Muscle of back (tissue), 11 donors: ENCODE results near the gene UBR1. TPM values are rescaled to one million over a fixed set of nuclear protein-coding genes. Genes with fewer than 3 reads are reported as not detected.
A peak's percentile ranks its signal among the peaks of the same experiment; 100 is the strongest.
"Not testable (repeated sequence)": the region's sequence is repeated elsewhere in the genome, so short reads cannot be mapped to it uniquely, and the experiment has no call there.

Source experiments
- DNase-seq, 3 donors: peaks; one replicate each; pipeline versions ENCODE4 v3.0.0 to v3.0.0-alpha.2; 2013
- polyA plus RNA-seq, 10 donors: library from polyadenylated mRNA; unstranded; fragments of 120-200 nt; gene quantifications; one replicate each; pipeline ENCODE4 v1.2.1, GENCODE V29; 2013; ENCODE audit not compliant: insufficient read length in 10 of 10

The UBR1 gene
- polyA plus RNA-seq, 10 donors, result 14.7 to 32.6 (median 21.2) TPM

GRCh38 chr15:42979113-42979512 lies 126.7 kb downstream of the UBR1 start:
- not testable (repeated sequence) for DNase-seq

DNA sequence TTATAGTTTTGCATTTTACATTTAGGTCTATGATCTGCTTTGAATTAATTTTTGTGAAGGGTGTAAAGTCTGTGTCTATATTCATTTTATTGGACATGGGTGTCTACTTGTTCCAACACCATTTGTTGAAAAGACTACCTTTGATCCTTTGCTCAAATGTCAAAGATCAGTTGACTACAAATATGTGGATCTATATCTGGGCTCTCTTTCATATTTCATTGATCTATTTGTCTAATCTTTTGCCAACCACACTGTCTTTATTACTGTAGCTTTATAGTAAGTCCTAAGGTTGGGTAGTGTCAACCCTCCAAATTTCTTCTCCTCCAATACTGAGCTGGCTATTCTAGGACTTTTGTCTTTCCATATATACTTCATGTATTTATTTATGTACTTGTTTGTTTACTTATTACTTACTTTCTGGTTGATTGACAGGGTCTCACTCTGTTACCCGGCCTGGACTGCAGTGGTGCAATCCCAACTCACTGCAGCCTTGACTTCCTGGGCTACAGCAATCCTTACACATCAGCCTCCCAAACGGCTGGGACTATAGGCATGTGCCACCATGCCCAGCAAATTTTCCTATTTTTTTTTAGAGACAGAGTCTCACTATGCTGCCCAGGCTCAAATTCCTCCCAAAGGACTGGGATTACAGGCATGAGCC lies 131.5 kb downstream of the UBR1 start:
- no peak for DNase-seq

DNA sequence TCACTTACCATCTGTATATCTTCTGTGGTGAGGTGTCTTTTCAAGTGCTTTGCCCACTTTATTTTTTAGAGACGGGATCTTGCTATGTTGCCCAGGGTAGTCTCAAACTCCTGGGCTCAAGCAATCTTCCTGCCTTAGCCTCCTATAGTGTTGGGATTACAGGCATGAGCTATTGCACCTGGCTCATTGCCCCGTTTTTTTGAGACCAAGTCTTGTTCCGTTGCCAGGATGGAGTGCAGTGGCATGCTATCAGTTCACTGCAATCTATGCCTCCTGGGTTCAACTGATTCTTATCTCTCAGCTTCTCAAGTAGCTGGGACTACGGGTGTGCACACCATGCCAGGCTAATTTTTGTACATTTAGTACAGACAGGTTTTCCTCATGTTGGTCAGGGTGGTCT lies 132.7 kb downstream of the UBR1 start:
- no peak for DNase-seq

DNA sequence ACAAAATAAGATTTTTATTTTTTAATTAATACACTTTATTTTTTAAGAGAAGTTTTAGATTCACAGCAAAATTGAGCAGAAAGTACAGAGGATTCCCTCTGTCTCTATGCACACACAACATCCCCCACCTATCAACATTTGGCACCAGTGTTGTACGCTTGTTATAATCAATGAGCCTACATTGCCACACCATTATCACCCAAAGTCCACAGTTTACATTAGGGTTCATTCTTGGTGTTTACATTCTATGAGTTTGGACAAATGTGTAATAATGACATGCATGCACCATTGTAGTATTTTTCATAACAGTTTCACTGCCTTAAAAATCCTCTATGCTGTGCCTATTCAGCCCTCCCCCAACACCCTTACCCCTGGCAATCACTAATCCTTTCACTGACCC lies 134.0 kb downstream of the UBR1 start:
- no peak for DNase-seq

GRCh38 chr15:42964476-42964875 lies 141.4 kb downstream of the UBR1 start:
- DNase-seq, result no peak

DNA sequence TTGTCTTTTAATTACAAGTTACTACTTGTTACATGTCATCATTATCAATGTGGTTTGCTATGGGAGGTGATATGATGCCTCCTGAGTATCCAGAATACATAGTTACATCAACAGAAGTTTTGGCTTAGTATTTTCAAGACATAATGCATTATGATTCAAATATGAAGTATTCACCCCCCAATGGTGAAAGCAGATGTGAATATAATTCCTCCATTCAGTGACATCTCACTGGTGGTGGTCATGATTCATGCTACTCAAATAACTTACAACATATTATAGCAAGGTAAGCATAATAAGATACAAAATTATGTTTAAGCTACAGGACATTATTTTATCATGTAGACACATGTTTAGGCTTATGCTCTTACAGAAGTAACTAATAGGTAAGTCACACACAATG lies 150.3 kb downstream of the UBR1 start:
- peak in 1 of 3 donors; percentile 55 for DNase-seq

DNA sequence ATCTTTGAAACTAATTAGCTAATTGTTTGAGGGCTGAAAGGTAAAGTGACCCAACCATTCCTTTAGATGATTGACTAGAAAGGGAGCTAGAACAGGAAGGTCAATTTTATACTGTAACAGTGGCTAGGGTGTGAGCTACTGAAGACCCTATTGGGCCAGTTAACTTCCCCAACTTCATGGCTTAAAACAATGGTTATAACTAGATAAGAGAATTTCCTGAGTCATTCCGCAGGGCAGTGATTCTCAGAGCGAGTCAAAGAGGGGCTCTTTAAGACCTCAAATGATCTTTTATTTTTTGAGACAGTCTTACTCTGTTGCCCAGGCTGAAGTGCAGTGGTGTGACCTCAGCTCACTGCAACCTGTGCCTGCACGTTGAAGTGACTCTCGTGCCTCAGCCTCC lies 151.5 kb downstream of the UBR1 start:
- DNase-seq, result no peak

- DNase-seq, result not testable (repeated sequence)
Measured at GRCh38 chr15:42948898-42949297, 156.9 kb downstream of the UBR1 start.

DNA sequence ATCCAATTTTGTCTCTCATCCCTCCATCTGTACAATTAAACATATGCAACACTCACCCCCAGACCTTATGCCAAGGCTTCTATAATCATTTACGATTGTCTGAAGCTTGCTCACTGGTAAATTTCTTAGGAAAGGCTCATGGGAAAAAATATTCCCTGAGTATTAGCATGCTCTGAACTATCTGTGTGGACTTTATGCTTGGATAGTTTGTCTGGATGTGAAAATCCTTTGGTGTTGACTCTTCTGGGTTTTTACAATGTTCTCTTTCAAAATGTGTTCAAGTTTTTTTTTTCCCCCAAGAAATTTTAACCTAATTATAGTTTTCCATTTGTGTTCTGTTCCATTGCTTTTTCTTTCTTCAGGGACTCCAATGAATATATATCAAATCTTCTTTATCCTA lies 165.3 kb downstream of the UBR1 start:
- no peak for DNase-seq

DNA sequence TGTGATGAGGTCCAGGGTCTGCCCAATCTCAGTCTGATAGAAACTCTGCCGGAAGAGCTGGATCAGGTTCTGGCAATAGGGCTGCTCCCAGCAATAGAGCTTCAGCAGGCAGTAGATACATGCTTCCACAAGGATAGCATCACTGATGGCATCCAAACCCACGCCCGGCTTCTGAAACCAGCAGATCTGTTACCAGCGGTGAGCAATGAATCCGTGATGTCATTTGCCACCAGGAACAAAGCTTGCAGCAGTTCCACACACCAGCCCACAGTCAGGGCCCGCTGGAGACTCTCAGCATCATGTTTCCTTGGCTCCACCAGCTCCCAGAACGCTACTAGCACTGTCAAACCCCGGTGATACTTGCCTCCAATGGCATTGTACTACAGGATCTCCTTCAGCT lies 166.0 kb downstream of the UBR1 start:
- no peak for DNase-seq

- DNase-seq, result no peak
Measured at GRCh38 chr15:42937143-42937542, 168.7 kb downstream of the UBR1 start.

GRCh38 chr15:42933886-42934667 lies 171.8 kb downstream of the UBR1 start:
- no peak for DNase-seq

DNA sequence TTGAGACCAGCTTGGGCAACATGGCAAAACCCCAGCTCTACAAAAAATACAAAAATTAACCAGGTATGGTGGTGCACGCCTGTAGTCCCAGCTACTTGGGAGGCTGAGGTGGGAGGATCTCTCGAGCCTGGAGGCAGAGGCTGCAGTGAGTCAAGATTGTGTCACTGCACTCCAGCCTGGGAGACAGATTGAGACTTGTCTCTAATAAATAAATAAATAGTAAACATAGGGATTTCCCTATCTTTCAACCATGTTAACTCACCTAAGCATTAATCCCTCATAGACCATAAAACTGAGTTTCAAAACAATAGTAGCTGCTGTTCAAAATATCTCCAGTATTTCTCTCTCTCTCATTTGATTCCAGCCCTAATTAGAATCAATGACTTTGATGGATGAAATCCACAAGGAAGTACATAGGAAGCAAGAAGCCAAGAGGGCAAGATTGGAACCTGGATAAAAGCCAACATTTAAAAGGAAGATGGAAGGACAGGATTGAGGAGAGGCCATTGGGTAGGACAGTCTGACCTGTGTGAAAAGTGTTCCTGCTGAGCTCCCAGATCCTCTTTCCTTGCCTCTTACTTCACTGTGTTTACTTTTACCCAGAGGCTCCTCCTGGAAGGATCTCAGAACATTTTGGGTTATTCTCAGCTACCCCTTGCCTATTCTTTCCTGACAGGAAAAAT lies 172.9 kb downstream of the UBR1 start:
- no peak for DNase-seq

DNA sequence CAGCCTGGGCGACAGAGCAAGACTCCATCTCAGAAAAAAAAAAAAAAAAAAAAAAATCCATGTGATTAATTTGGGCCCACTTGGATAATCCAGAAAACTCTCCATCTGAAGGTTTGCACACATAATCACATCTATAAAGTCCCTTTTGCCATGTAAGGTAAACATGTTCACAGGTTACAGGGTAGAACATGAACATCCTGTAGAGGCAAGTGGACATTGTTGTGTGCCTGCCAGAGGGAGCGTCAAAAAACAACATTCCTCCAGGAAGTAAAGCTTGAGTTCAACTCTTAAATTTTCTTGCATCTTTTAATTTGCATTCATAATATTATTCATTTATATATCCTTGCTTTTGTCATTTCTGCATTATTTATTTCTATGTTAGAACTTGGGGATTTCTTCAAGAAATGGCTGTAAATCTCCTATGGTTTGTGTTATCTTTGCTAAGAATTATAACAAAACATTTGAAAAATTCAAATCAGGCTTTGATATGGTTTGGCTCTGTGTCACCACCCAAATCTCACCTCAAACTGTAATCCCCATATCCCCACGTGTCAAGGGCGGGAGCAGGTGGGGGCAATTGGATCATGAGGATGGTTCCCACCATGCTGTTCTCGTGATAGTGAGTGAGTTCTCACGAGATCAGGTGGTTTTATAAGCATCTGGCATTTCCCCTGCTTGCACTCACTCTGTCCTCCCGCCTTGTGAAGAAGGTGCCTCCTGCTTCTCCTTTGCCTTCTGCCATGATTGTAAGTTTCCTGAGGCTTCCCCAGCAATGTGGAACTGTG lies 173.9 kb downstream of the UBR1 start:
- no peak for DNase-seq

DNA sequence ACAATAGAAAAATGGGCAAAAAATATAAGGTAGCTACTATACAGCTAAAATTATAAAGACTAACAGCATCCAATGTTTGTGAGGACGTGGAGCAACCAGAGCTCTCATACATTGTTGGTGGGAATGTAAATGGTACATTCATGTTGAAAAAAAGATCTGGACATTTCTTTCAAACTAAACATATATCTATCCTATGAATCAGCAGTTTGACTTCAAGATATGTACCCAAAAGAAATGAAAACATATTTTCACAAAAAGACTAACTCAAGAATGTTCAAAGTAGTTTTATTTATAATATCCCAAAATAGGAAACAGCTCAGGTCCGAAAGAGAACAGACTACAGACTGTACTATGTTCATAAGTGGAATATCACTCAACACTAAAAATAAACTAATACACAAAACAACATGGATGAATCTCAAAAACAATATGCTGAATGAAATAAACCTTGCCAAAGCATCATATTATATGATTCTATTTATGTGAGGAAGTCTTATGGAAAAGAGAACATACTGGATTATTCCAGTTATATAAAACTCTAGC lies 176.5 kb downstream of the UBR1 start:
- no peak for DNase-seq

GRCh38 chr15:42921342-42921731 lies 184.5 kb downstream of the UBR1 start:
- peak in 1 of 3 donors; percentile 62 for DNase-seq

GRCh38 chr15:42920519-42921341 lies 185.1 kb downstream of the UBR1 start, which contains the start of gene TTBK2:
TTBK2 (minus strand) TSS chr15:42920778; CDS start chr15:42878617, 42,161 bp downstream.
- DNase-seq, result peak; percentile 99

DNA sequence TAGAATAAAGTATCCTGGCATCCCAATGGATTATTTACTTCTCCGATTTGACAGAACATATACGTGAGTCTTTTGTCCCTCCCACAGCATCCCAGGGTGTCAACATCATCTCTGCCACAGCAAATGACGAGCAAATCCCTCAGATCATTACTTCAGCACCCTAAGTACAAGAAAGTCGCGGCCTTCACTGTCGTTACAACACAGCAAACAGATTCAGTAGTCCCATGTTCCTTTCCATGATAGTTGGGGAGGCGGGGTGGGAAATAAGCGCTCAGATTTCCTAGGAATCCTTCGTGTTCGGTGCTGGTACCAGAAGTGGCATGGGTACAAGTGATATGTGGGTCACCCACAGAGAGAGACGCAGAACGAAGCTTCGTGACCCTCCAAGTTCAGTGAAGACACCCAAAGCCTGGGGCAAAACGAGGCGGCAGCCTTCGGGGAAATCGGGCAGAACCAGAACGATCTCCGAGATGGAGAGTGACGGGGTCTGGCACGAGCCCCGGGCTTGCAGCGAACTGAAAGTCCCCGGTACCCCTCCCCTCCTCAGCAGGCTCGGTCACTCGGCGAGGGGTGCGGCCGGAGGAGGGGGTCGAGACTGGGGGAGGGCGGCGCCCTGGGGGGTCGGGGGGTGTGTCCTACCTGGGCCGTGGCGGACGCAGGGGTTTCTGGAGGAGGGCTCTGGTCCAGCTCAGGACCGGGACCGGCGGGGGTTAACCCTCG lies 185.9 kb downstream of the UBR1 start:
- peak; percentile 35 to 79 (median 62) for DNase-seq

DNA sequence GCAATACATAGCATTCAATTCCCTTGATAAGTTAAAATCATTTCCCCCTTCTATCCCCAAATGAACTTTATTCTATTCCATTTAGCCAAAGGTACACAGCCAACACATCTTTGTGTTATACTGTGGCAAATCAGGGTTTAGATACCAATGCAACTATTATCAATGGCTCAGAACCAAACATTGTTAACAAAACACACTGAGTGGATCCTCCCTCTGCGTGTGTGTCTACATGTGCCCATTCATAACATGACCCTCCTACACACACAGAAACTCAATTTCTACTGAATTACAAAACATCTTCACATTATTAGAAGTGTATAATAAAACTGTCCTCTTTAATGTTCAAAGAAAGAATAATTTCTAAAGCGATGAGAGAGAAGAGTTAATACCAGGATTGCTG lies 186.5 kb downstream of the UBR1 start:
- peak in 1 of 3 donors; percentile 12 for DNase-seq

- DNase-seq, result no peak
Measured at GRCh38 chr15:42918047-42918446, 187.8 kb downstream of the UBR1 start.
